NCI-H748 (cell line): ENCODE measurements around the gene PSMA2.
A peak's percentile ranks its signal among the peaks of the same experiment; 100 is the strongest.

Experiments used
- DNase-seq: peaks from one replicate; lab custom pipeline; 2025; ENCODE audit not compliant: unreplicated experiment; lab: John Stamatoyannopoulos, UW

The PSMA2 gene

DNA sequence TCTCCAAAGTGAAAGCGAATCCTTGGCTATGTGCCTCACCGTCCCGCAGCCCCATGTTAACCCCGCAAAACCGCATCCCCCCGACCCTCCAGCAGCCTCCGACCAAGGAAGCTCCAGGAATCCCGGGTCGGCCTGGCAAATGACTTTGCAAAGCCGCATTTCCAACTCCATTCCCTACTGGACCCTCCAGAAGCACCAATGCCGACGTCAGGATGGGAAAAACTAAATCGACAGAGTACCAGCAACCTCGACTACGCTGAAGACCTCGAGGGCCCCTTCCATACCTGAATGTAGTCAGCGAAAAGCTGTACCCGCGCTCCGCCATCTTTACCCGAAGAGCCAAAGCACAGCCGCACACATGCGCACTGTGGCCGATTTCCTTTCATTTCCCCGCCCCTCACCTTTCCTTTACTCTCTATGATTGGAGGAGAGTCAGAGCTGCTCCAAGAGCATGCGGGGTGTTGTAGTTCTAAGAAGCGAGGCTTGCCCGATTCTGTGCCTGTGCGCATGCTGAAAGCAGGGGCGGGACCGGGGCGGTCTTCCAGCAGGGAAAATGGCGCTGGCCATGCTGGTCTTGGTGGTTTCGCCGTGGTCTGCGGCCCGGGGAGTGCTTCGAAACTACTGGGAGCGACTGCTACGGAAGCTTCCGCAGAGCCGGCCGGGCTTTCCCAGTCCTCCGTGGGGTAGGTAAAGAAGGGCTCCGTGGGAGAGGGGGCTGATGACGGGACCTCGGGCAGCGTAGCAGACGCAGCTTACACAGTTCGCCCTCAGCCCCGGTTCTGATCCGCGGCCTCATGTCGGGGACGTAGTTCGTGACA lies at the start of gene PSMA2, which contains the start of gene MRPL32:
Gene PSMA2, minus strand, starts transcription at position 341 of the 818 bp plus-strand sequence. Its CDS starts 16 bp downstream, at position 325.
Gene MRPL32, plus strand, starts transcription at position 543 of the 818 bp plus-strand sequence. Its CDS starts 11 bp downstream, at position 554.
- peak; percentile 98 for DNase-seq

DNA sequence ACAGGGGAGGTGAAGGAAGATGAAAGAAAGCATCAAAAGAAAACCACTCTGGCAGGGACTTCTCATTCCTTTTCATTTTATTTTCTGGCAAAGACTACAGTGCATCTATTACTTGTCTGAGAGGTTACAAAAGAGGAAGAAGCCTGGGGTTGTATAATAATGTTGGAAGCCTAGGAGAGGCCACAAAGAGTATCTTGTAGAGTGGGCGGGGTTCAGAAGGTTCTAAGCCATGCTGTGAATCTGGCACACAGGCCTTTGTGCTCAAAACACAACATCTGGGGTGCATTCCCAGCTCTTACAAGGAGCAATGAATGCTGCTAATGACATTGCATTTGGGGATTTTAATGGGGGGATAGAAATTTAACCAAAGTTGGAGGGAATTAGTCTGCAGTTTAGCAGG lies 49.6 kb upstream of the PSMA2 start:
- no peak for DNase-seq

GRCh38 chr7:42980514-42980913 lies 48.5 kb upstream of the PSMA2 start:
- no peak for DNase-seq

DNA sequence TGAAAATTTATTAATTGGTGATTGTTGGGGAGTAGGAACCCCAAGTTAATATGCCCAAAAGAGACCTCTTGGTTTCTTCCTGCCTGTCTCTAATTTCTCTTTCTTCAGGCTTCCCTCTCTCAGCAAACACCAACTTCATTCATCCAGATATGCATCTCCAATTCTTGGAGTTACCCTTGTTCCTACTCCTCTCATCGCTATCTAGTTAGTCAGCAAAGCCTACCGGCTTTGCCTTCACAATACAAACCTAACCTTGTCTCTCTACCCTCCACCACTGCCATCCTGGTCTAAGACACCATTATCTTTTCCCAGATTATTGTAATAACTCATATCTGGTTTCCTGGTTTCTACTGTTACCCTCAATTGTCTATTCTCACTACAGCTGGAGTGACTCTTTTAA lies 48.1 kb upstream of the PSMA2 start:
- DNase-seq: no peak

- DNase-seq: no peak
These were observed 46.5 kb upstream of the PSMA2 start for GRCh38 chr7:42978496-42978895.

GRCh38 chr7:42976371-42976770 lies 44.4 kb upstream of the PSMA2 start:
- DNase-seq: no peak

DNA sequence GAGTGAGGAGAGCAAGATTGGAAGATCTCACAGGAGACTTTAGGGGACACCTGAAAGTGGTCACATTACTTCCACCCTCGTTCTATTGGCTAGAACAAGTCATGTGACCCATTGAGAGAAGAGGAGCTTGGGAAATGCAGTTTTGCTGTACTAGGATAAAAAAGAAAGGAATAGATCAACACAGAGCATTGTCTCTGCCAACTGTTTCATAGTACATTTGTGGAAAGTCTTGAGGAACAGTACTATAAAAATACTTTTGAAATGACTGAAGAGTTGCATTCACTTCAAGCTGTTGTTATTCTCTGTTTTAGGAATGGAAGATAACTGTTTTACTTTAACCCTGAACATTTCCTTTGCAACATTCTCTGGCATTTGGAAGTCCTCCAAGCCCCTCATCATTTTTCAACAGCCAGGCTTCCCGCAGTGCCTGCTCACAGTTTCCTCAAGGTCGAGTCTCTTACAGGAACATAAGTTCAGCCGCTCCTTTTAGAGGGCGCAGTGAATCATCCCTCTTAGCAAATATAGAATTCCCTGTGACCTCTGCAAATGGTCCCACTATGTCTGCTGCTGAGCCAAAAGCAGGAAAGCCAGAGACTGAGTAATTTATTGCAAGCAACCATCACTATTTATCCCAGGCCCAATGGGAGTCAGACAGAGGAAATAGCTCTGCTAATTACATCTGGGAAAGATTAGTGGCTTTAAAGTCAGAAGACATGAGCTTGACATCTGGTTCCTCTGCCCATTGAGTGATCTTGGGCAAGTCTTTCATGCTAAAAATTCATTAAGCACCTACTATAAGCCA lies 40.9 kb upstream of the PSMA2 start:
- no peak for DNase-seq

- no peak for DNase-seq
These were observed 35.4 kb upstream of the PSMA2 start for GRCh38 chr7:42967391-42967790.

GRCh38 chr7:42964849-42965805 lies 33.2 kb upstream of the PSMA2 start:
- no peak for DNase-seq

DNA sequence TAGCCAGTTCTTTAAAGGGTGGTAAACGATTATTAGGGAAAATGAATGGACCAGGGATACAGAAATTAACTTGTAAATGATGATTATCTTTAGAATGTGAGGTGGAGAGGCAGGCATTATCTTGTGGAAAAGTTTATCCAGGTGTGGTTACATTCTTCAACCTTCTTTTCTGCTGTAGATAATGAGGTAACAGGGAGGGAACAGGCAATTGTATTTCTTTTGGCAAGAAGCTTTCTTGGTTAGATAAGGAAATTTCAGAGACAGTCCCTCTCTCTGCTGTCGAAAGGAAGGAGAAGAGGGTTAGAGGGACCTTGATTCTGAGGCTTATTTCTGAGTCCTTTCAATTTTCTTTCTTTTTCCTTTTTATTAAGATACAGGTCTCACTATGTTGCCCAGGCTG lies 32.3 kb upstream of the PSMA2 start:
- no peak for DNase-seq

GRCh38 chr7:42961170-42961569 lies 29.2 kb upstream of the PSMA2 start:
- DNase-seq: no peak

- no peak for DNase-seq
These were observed 28.8 kb upstream of the PSMA2 start for GRCh38 chr7:42960762-42961161.

- no peak for DNase-seq
These were observed 27.6 kb upstream of the PSMA2 start for GRCh38 chr7:42959549-42959948.

DNA sequence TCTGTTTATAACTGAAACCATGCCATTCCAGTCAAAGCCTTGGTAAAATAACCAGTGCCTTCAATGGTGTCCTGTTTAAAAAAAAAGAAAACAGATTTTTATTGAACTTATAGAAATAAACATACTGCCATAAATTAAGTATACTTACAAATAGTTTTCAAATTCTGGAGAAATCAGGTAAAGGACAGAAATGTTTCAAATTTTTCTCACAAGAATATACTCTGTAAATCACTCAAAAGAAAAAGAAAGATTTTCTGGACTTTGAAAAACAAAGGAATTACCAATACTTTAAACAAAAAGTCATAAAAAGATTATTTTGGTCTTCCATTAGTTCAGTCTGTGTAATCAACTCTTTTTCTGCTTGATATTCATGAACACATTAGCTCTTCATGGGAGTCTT lies 24.1 kb upstream of the PSMA2 start:
- no peak for DNase-seq

DNA sequence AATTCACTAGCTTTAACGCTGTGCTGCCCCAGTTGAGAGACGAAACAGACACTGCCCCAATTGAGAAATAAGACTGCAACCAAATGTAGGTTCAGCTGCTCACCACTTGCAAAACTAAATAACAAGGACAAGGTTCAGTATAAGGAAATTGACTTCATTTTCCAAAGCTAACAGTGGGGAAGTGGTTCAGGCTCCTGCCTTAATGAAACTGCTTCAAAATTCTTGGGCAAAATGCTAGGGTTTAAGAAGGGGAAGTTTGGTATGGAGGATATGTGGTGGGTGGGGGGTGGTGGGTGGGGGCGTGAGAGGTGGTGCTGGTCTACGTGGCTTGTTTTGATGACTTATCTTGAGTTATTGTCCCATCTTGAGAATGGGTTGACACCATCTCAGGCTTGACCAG lies 22.0 kb upstream of the PSMA2 start:
- no peak for DNase-seq

- no peak for DNase-seq
These were observed 20.4 kb upstream of the PSMA2 start for GRCh38 chr7:42952328-42952727.

GRCh38 chr7:42950417-42950816 lies 18.4 kb upstream of the PSMA2 start:
- no peak for DNase-seq

DNA sequence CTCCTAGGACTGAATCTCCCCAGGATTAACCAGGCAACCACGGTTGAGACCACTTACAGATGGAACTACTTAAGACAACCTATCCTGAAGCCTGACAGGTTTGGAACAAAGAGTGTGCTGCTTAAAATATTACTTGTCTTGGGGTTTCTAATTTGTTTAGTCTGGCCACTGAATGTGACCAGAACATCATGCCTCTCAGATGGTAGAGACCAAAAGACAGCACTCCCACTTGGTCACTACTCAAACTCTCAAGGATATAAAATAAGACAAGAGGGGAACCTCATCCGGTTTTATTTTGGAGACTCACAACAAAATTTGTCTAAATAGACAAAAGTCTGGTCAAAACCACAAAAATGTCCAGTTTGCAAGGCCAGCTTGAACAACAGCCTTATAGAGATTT lies 15.5 kb upstream of the PSMA2 start:
- DNase-seq: no peak

DNA sequence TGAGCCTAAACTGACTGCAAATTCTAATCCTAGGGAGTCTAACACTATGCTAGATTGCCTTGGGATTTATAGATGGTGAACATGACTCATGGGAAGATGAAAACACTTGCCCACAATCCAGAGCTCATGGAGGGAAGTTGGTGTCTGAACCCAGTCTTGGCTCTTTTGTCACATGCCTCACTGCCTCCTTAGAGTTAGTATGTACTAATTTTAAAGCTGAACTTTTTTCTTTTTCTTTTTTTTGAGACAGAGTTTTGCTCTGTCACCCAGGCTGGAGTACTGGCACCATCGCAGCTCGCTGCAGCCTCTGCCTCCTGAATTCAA lies 14.6 kb upstream of the PSMA2 start:
- no peak for DNase-seq

GRCh38 chr7:42945821-42946626 lies 14.1 kb upstream of the PSMA2 start:
- DNase-seq: no peak
